NT2/D1 (cell line): ENCODE results near the gene PKN1.

Experiments
- SUZ12 ChIP-seq: IDR thresholded peaks from 2 replicates; pipeline ENCODE4 v1.6.1; 2011; ENCODE audit not compliant: insufficient read length, insufficient read depth; ENCODE audit errors: extremely low read depth
- YY1 ChIP-seq: IDR thresholded peaks from 2 replicates; pipeline ENCODE4 v1.6.1; 2011; ENCODE audit not compliant: insufficient read length, insufficient read depth

DNA sequence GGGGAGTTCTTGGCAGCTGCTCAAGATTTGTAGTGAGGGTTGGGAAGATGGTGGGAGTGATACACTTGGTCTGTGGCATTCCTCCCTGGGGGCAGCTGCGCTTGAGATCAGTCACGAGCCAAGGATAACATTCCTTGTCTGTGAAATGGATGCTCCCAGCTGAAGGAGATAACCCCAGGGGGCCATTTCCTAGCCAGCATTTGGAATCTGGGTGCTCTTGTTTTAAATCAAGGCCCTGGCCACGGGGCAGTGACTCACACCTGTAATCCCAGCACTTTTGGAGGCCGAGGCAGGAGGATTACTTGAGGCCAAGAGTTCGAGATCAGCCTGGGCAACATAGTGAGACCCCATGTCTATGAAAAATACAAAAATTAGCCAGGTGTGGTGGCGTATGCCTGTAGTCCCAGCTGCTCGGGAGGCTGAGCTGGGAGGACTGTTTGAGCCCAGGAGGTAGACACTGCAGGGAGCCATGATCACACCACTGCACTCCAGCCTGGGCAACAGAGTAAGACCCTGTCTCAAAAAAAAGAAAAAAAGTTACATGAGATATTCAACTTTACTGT is 4.6 kb downstream of the PKN1 start:
- TF ChIP-seq SUZ12 (no peak), YY1 (no peak)
